Liver (tissue), 9 donors: ENCODE data around the gene LRRC38. TPM values are rescaled to one million over a fixed set of nuclear protein-coding genes. Genes with fewer than 3 reads are reported as not detected.

Source experiments
- DNase-seq: peaks from one replicate; pipeline ENCODE4 v3.0.0-alpha.2; 2017; ENCODE audit warnings: low spot score
- H3K27ac ChIP-seq, 2 donors: one replicate each; pipeline ENCODE4 v1.7.0; 2013; ENCODE audit warnings: inconsistent platforms in 2 of 2, low read length in 2 of 2, control low read depth in 1 of 2, low read depth in 1 of 2, mild to moderate bottlenecking in 1 of 2
- H3K27me3 ChIP-seq, 4 donors: one replicate each; pipeline versions ENCODE4 v1.6.1 to v1.7.0; 2013; ENCODE audit warnings: low read length in 3 of 4, inconsistent platforms in 1 of 4, mild to moderate bottlenecking in 1 of 4, moderate library complexity in 1 of 4; ENCODE audit not compliant: control insufficient read depth in 4 of 4, insufficient read depth in 4 of 4
- H3K36me3 ChIP-seq, 4 donors: one replicate each; pipeline versions ENCODE4 v1.6.1 to v1.7.0; 2013; ENCODE audit warnings: low read length in 3 of 4, mild to moderate bottlenecking in 3 of 4, low read depth in 1 of 4, moderate library complexity in 1 of 4; ENCODE audit not compliant: control insufficient read depth in 4 of 4, insufficient read depth in 3 of 4
- H3K4me1 ChIP-seq, 4 donors: one replicate each; pipeline versions ENCODE4 v1.6.1 to v1.7.0; 2013; ENCODE audit warnings: low read length in 3 of 4, mild to moderate bottlenecking in 3 of 4, moderate library complexity in 1 of 4; ENCODE audit not compliant: control insufficient read depth in 4 of 4, insufficient read depth in 4 of 4
- H3K4me3 ChIP-seq, 3 donors: one replicate each; pipeline versions ENCODE4 v1.6.1 to v1.7.0; 2013; ENCODE audit warnings: low read length in 3 of 3, control low read depth in 1 of 3, low read depth in 1 of 3, mild to moderate bottlenecking in 1 of 3
- H3K9ac ChIP-seq, 2 donors: one replicate each; pipeline ENCODE4 v1.7.0; 2013; ENCODE audit warnings: low read length in 2 of 2, mild to moderate bottlenecking in 2 of 2, moderate library complexity in 2 of 2, control low read depth in 1 of 2, low read depth in 1 of 2
- H3K9me3 ChIP-seq, 4 donors: one replicate each; pipeline versions ENCODE4 v1.6.1 to v1.7.0; 2013; ENCODE audit warnings: low read length in 3 of 4; ENCODE audit not compliant: control insufficient read depth in 4 of 4
- FOXA1 ChIP-seq: IDR thresholded peaks from 2 replicates; pipeline ENCODE4 v1.6.1; 2016; ENCODE audit warnings: antibody characterized with exemption
- FOXA2 ChIP-seq: IDR thresholded peaks from 2 replicates; pipeline ENCODE4 v1.6.1; 2016; ENCODE audit warnings: antibody characterized with exemption
- GABPA ChIP-seq, 2 donors: IDR thresholded peaks in 1 of 2; conservative IDR thresholded peaks in 1 of 2; 2 replicates each; pipeline ENCODE4 v1.6.1; 2016; ENCODE audit warnings: antibody characterized with exemption in 2 of 2, mild to moderate bottlenecking in 1 of 2, moderate library complexity in 1 of 2
- HNF4G ChIP-seq: IDR thresholded peaks from 2 replicates; pipeline ENCODE4 v1.6.1; 2016; ENCODE audit warnings: antibody characterized with exemption
- JUND ChIP-seq, 2 donors: IDR thresholded peaks; 2 replicates each; pipeline ENCODE4 v1.6.1; 2016; ENCODE audit warnings: antibody characterized with exemption in 2 of 2
- MAX ChIP-seq: IDR thresholded peaks from 2 replicates; pipeline ENCODE4 v1.6.1; 2016; ENCODE audit warnings: antibody characterized with exemption
- NR2F2 ChIP-seq: IDR thresholded peaks from 2 replicates; pipeline ENCODE4 v1.6.1; 2016; ENCODE audit warnings: antibody characterized with exemption
- RAD21 ChIP-seq, 2 donors: IDR thresholded peaks; 2 replicates each; pipeline ENCODE4 v1.6.1; 2016; ENCODE audit warnings: antibody characterized with exemption in 2 of 2, mild to moderate bottlenecking in 2 of 2
- REST ChIP-seq: IDR thresholded peaks from 2 replicates; pipeline ENCODE4 v1.6.1; 2016; ENCODE audit warnings: antibody characterized with exemption, mild to moderate bottlenecking
- RXRA ChIP-seq, 2 donors: IDR thresholded peaks; 2 replicates each; pipeline ENCODE4 v1.6.1; 2017 to 2018; ENCODE audit warnings: antibody characterized with exemption in 2 of 2, mild to moderate bottlenecking in 1 of 2
- YY1 ChIP-seq: IDR thresholded peaks from 2 replicates; pipeline ENCODE4 v1.6.1; 2016; ENCODE audit warnings: antibody characterized with exemption, mild to moderate bottlenecking
- ZBTB33 ChIP-seq: IDR thresholded peaks from 2 replicates; pipeline ENCODE4 v1.6.1; 2016; ENCODE audit warnings: antibody characterized with exemption
- WGBS: extraction: QIAGEN DNeasy Blood & Tissue Kit; methylation state at CpG from one replicate; pipeline ENCODE4 v1.1.7; 2013; 5-methylcytosine and 5-hydroxymethylcytosine counted together
- polyA plus RNA-seq, 2 donors: library from polyadenylated mRNA; stranded (reverse) in 1 of 2; unstranded in 1 of 2; fragments of 200-250 nt in 1 of 2; fragments of >200 nt in 1 of 2; fragmentation: Nextera tagmentation in 1 of 2; extraction: Ambion mirVana in 1 of 2; gene quantifications; one replicate each; pipeline versions ENCODE4 v1.2.1 to v1.2.3, GENCODE V29; 2013 to 2015
- total RNA-seq, 2 donors: library from RNA; depleted of rRNA; stranded (reverse); fragments of >200 nt; gene quantifications; one replicate each; pipeline ENCODE4 v1.2.3, GENCODE V29; 2014
- TF ChIP-seq, protein P1 (sequence below): IDR thresholded peaks from 2 replicates; pipeline ENCODE4 v1.6.1; 2016; ENCODE audit warnings: antibody characterized with exemption
- TF ChIP-seq, protein P2 (sequence below): fragments of 150-350 bp; IDR thresholded peaks from 2 replicates; pipeline ENCODE4 v1.5.1; 2017; ENCODE audit warnings: improper control_type of control experiment, low read depth, low read length; ENCODE audit not compliant: missing input control
- donor health status: healthy.
- donor health status: healthy.
- donor health status: healthy.
- donor health status: healthy.
- donor health status: healthy.

Gene LRRC38
- total and polyA plus RNA-seq, 4 donors = not detected

- TF ChIP-seq RXRA (IDR thresholded peaks at IDR 0.05) = no peak
- no peak for TF ChIP-seq GABPA (IDR thresholded peaks at IDR 0.05 in 1 of 2, conservative IDR thresholded peaks at IDR 0.05 in 1 of 2)
- no peak for TF ChIP-seq YY1
- TF ChIP-seq FOXA2 = no peak
- no peak for TF ChIP-seq HNF4G
- TF ChIP-seq, protein P1, sequence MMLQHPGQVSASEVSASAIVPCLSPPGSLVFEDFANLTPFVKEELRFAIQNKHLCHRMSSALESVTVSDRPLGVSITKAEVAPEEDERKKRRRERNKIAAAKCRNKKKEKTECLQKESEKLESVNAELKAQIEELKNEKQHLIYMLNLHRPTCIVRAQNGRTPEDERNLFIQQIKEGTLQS = no peak
- no peak for TF ChIP-seq MAX
- TF ChIP-seq, protein P2, sequence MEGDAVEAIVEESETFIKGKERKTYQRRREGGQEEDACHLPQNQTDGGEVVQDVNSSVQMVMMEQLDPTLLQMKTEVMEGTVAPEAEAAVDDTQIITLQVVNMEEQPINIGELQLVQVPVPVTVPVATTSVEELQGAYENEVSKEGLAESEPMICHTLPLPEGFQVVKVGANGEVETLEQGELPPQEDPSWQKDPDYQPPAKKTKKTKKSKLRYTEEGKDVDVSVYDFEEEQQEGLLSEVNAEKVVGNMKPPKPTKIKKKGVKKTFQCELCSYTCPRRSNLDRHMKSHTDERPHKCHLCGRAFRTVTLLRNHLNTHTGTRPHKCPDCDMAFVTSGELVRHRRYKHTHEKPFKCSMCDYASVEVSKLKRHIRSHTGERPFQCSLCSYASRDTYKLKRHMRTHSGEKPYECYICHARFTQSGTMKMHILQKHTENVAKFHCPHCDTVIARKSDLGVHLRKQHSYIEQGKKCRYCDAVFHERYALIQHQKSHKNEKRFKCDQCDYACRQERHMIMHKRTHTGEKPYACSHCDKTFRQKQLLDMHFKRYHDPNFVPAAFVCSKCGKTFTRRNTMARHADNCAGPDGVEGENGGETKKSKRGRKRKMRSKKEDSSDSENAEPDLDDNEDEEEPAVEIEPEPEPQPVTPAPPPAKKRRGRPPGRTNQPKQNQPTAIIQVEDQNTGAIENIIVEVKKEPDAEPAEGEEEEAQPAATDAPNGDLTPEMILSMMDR = no peak
- TF ChIP-seq REST = no peak
- TF ChIP-seq RAD21 (IDR thresholded peaks at IDR 0.05) = no peak
- no peak for TF ChIP-seq ZBTB33
- TF ChIP-seq FOXA1 = no peak
- no peak for TF ChIP-seq NR2F2
- no peak for TF ChIP-seq JUND (IDR thresholded peaks at IDR 0.05)
- WGBS = 60% methylated on average over 4 of the region's 4 CpGs
- Histone ChIP-seq H3K27ac (no peak overlapping the region), H3K9me3 (no peaks in the 10 kb centered on the region), H3K27me3 (peaks cover 0 to 6% (median 0%) of the 10 kb centered on the region in 4 donors), H3K36me3 (no peaks in the 10 kb centered on the region), H3K4me3 (no peak overlapping the region), H3K9ac (no peak overlapping the region), H3K4me1 (no peaks in the 10 kb centered on the region)
- DNase-seq = no peak
Observed at GRCh38 chr1:13550663-13551062, 36.9 kb upstream of the LRRC38 start.

GRCh38 chr1:13549521-13549920 lies 35.7 kb upstream of the LRRC38 start:
- WGBS = 54% methylated on average over 3 of the region's 3 CpGs
- no peak overlapping the region for H3K4me3 ChIP-seq
- H3K27me3 ChIP-seq = peaks cover 0 to 6% (median 0%) of the 10 kb centered on the region in 4 donors
- no peak overlapping the region for H3K9ac ChIP-seq
- H3K9me3 ChIP-seq = no peaks in the 10 kb centered on the region
- TF ChIP-seq HNF4G (no peak), YY1 (no peak), FOXA2 (no peak)
- H3K36me3 ChIP-seq = no peaks in the 10 kb centered on the region
- no peak overlapping the region for H3K27ac ChIP-seq
- H3K4me1 ChIP-seq = no peaks in the 10 kb centered on the region
- no peak for DNase-seq
